Measurements from ENCODE around the gene ANKRD6. TPM values are rescaled to one million over a fixed set of nuclear protein-coding genes. Genes with fewer than 3 reads are reported as not detected.
A peak's percentile ranks its signal among the peaks of the same experiment; 100 is the strongest.

The ANKRD6 gene
- total RNA-seq (1 to 10 TPM; 3.0 to 3.4 TPM), polyA plus RNA-seq (2.8 TPM)

DNA sequence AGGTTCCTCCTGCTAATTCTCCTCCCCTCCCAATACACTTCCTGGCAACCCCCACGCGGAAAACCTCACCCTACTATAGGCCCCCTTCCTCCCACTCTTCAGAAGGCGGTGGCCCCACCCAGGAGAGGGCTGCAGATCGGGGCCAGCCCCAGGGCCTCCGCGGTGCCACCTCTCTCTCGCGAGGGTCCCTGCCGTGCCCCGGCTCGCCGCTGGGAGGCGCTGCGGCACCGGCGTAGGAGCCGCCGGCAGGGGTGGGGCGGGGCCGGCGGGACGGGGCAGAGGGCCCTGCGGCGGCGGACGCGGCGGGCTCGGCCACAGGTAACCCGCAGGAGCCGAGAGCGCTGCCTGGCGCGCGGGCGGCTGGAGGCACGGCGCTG lies at the start of gene ANKRD6:
TSS of gene ANKRD6 (plus strand) at position 278 of the 377 bp plus-strand sequence. CDS start 133,825 bp downstream, outside the sequence.
- Mint-ChIP-seq H3K36me3 (peaks cover 0 to 3% (median 0%) of the 10 kb centered on the region in 3 donors), H3K9me3 (no peaks in the 10 kb centered on the region), H3K27ac (peak within 1 kb of the TSS in 7 of 8 donors; percentile 67 to 92 (median 83)), H3K4me3 (peak within 1 kb of the TSS; percentile 85 to 95 (median 89)), H3K27me3 (peaks cover 3 to 4% of the 10 kb centered on the region in 2 donors), H3K4me1 (peaks cover 24 to 39% (median 24%) of the 10 kb centered on the region in 3 donors)
- Histone ChIP-seq H3K4me1 (ENCODE audit: insufficient read depth, low read length) (peaks cover 6% of the 10 kb centered on the region), H3K36me3 (ENCODE audit: insufficient read depth, low read length) (no peaks in the 10 kb centered on the region), H3K9me3 (ENCODE audit: low read length) (no peaks in the 10 kb centered on the region), H3K27ac (ENCODE audit: low read depth, low read length) (peak within 1 kb of the TSS; percentile 24), H3K4me3 (ENCODE audit: low read length) (peak within 1 kb of the TSS; percentile 62), H3K27me3 (ENCODE audit: insufficient read depth, low read length, poor library complexity, severe bottlenecking) (no peaks in the 10 kb centered on the region)
- DNase-seq, result peak; percentile 78 to 83 (median 78)
- CTCF ChIA-PET, result interaction anchor here (0.6 to 3.6 kb wide), 26 partner anchors 9 to 229 kb away, joined by 3 to 70 read pairs (median 4); partner anchors contain the start of genes LYRM2 and RRAGD
- POLR2A ChIA-PET, result interaction anchor here (1.1 kb wide), 1 partner anchor 42 kb away, joined by 3 read pairs; no protein-coding TSS in a partner anchor

DNA sequence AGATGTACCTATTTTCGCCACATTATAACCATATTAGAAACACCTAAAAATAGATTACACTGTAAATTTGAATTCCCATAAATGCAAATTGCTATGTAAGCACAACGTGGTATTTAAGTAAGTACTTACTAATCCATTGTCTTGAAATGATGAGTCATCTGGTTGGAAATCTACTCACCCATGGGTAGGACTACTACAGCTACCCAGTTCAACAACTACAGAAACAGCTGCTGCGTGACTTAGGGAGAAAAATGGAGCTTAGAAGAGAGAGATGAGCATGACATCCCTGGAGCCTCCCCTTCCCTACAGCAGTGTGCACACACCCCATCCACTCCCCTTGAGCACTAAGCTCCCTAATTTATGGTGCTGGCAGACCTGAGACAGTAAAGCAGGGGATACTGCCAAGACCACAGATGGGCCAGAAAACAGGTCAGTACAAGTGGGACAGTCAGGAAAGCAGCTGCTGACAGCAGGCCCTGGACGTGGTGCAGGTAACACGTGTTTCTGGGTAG lies 47.7 kb upstream of the ANKRD6 start:
- CTCF ChIA-PET, result interaction anchor here (1.5 kb wide), 1 partner anchor 13 kb away, joined by 4 read pairs; no protein-coding TSS in a partner anchor
- POLR2A ChIA-PET, result no interaction called here
- no peak overlapping the region for H3K27ac ChIP-seq (ENCODE audit: low read depth, low read length)
- H3K27me3 ChIP-seq (ENCODE audit: insufficient read depth, low read length, poor library complexity, severe bottlenecking), result no peaks in the 10 kb centered on the region
- Mint-ChIP-seq H3K36me3 (no peaks in the 10 kb centered on the region), H3K27ac (no peak overlapping the region), H3K4me3 (no peak overlapping the region), H3K9me3 (no peaks in the 10 kb centered on the region), H3K4me1 (no peaks in the 10 kb centered on the region), H3K27me3 (peaks cover 3 to 10% of the 10 kb centered on the region in 2 donors)
- H3K4me1 ChIP-seq (ENCODE audit: insufficient read depth, low read length), result no peaks in the 10 kb centered on the region
- H3K4me3 ChIP-seq (ENCODE audit: low read length), result no peak overlapping the region
- no peaks in the 10 kb centered on the region for H3K9me3 ChIP-seq (ENCODE audit: low read length)
- no peaks in the 10 kb centered on the region for H3K36me3 ChIP-seq (ENCODE audit: insufficient read depth, low read length)
- no peak for DNase-seq

- DNase-seq, result no peak
- no peak overlapping the region for H3K27ac ChIP-seq (ENCODE audit: low read depth, low read length)
- H3K4me3 ChIP-seq (ENCODE audit: low read length), result no peak overlapping the region
- POLR2A ChIA-PET, result no interaction called here
- no peaks in the 10 kb centered on the region for H3K27me3 ChIP-seq (ENCODE audit: insufficient read depth, low read length, poor library complexity, severe bottlenecking)
- peaks cover 0 to 2% (median 0%) of the 10 kb centered on the region in 5 donors for H3K9me3 Mint-ChIP-seq
- H3K9me3 ChIP-seq (ENCODE audit: low read length), result no peaks in the 10 kb centered on the region
- H3K27ac Mint-ChIP-seq, result no peak overlapping the region
- peaks cover 0 to 2% (median 0%) of the 10 kb centered on the region in 3 donors for H3K36me3 Mint-ChIP-seq
- no peak overlapping the region for H3K4me3 Mint-ChIP-seq
- CTCF ChIA-PET, result interaction anchor here (1.5 kb wide), 1 partner anchor 14 kb away, joined by 4 read pairs; no protein-coding TSS in a partner anchor
- peaks cover 3 to 11% of the 10 kb centered on the region in 2 donors for H3K27me3 Mint-ChIP-seq
- H3K4me1 Mint-ChIP-seq, result no peaks in the 10 kb centered on the region
- no peaks in the 10 kb centered on the region for H3K4me1 ChIP-seq (ENCODE audit: insufficient read depth, low read length)
- H3K36me3 ChIP-seq (ENCODE audit: insufficient read depth, low read length), result no peaks in the 10 kb centered on the region
Measured at GRCh38 chr6:89385846-89386245, 47.1 kb upstream of the ANKRD6 start.

- Mint-ChIP-seq H3K4me3 (no peak overlapping the region), H3K27me3 (peaks cover 3 to 11% of the 10 kb centered on the region in 2 donors), H3K4me1 (no peaks in the 10 kb centered on the region), H3K9me3 (peaks cover 0 to 2% (median 0%) of the 10 kb centered on the region in 5 donors), H3K27ac (no peak overlapping the region), H3K36me3 (peaks cover 0 to 4% (median 0%) of the 10 kb centered on the region in 3 donors)
- H3K9me3 ChIP-seq (ENCODE audit: low read length), result no peaks in the 10 kb centered on the region
- no peaks in the 10 kb centered on the region for H3K36me3 ChIP-seq (ENCODE audit: insufficient read depth, low read length)
- no peak overlapping the region for H3K27ac ChIP-seq (ENCODE audit: low read depth, low read length)
- no peak overlapping the region for H3K4me3 ChIP-seq (ENCODE audit: low read length)
- H3K4me1 ChIP-seq (ENCODE audit: insufficient read depth, low read length), result no peaks in the 10 kb centered on the region
- DNase-seq, result no peak
- ChIA-PET CTCF (no interaction called here), POLR2A (no interaction called here)
- no peaks in the 10 kb centered on the region for H3K27me3 ChIP-seq (ENCODE audit: insufficient read depth, low read length, poor library complexity, severe bottlenecking)
Measured at GRCh38 chr6:89386917-89387491, 45.9 kb upstream of the ANKRD6 start.

- Histone ChIP-seq H3K36me3 (ENCODE audit: insufficient read depth, low read length) (no peaks in the 10 kb centered on the region), H3K27me3 (ENCODE audit: insufficient read depth, low read length, poor library complexity, severe bottlenecking) (no peaks in the 10 kb centered on the region), H3K4me3 (ENCODE audit: low read length) (no peak overlapping the region), H3K27ac (ENCODE audit: low read depth, low read length) (no peak overlapping the region), H3K4me1 (ENCODE audit: insufficient read depth, low read length) (no peaks in the 10 kb centered on the region), H3K9me3 (ENCODE audit: low read length) (no peaks in the 10 kb centered on the region)
- ChIA-PET POLR2A (interaction anchor here (1.0 kb wide), 1 partner anchor 8 kb away, joined by 3 read pairs; no protein-coding TSS in a partner anchor), CTCF (interaction anchor here (0.9 kb wide), 1 partner anchor 16 kb away, joined by 3 read pairs; no protein-coding TSS in a partner anchor)
- no peak for DNase-seq
- Mint-ChIP-seq H3K36me3 (peaks cover 0 to 4% (median 0%) of the 10 kb centered on the region in 3 donors), H3K4me3 (no peak overlapping the region), H3K27ac (peak overlapping the region in 1 of 8 donors; percentile 64), H3K4me1 (no peaks in the 10 kb centered on the region), H3K27me3 (peaks cover 3 to 11% of the 10 kb centered on the region in 2 donors), H3K9me3 (peaks cover 0 to 2% (median 0%) of the 10 kb centered on the region in 5 donors)
Measured at GRCh38 chr6:89387516-89388201, 45.3 kb upstream of the ANKRD6 start.

GRCh38 chr6:89388846-89389245 lies 44.1 kb upstream of the ANKRD6 start:
- H3K9me3 ChIP-seq (ENCODE audit: low read length), result no peaks in the 10 kb centered on the region
- ChIA-PET POLR2A (interaction anchor here (0.6 kb wide), 1 partner anchor 24 kb away, joined by 3 read pairs; no protein-coding TSS in a partner anchor), CTCF (interaction anchor here (0.8 to 0.9 kb wide), 2 partner anchors 17 kb away, joined by 3 read pairs; no protein-coding TSS in a partner anchor)
- Mint-ChIP-seq H3K9me3 (peaks cover 0 to 7% (median 4%) of the 10 kb centered on the region in 5 donors), H3K36me3 (peaks cover 0 to 13% (median 6%) of the 10 kb centered on the region in 3 donors), H3K4me1 (no peaks in the 10 kb centered on the region), H3K27me3 (peaks cover 4 to 8% of the 10 kb centered on the region in 2 donors), H3K27ac (no peak overlapping the region), H3K4me3 (no peak overlapping the region)
- no peak overlapping the region for H3K4me3 ChIP-seq (ENCODE audit: low read length)
- H3K27ac ChIP-seq (ENCODE audit: low read depth, low read length), result no peak overlapping the region
- H3K27me3 ChIP-seq (ENCODE audit: insufficient read depth, low read length, poor library complexity, severe bottlenecking), result no peaks in the 10 kb centered on the region
- H3K4me1 ChIP-seq (ENCODE audit: insufficient read depth, low read length), result no peaks in the 10 kb centered on the region
- DNase-seq, result no peak
- H3K36me3 ChIP-seq (ENCODE audit: insufficient read depth, low read length), result no peaks in the 10 kb centered on the region

GRCh38 chr6:89392823-89393222 lies 40.1 kb upstream of the ANKRD6 start:
- ChIA-PET CTCF (no interaction called here), POLR2A (no interaction called here)
- Mint-ChIP-seq H3K27me3 (peaks cover 5 to 8% of the 10 kb centered on the region in 2 donors), H3K4me1 (no peaks in the 10 kb centered on the region), H3K9me3 (peaks cover 0 to 8% (median 4%) of the 10 kb centered on the region in 5 donors), H3K27ac (no peak overlapping the region), H3K4me3 (no peak overlapping the region), H3K36me3 (peaks cover 0 to 14% (median 6%) of the 10 kb centered on the region in 3 donors)
- no peaks in the 10 kb centered on the region for H3K27me3 ChIP-seq (ENCODE audit: insufficient read depth, low read length, poor library complexity, severe bottlenecking)
- no peaks in the 10 kb centered on the region for H3K4me1 ChIP-seq (ENCODE audit: insufficient read depth, low read length)
- H3K9me3 ChIP-seq (ENCODE audit: low read length), result no peaks in the 10 kb centered on the region
- DNase-seq, result no peak
- no peak overlapping the region for H3K4me3 ChIP-seq (ENCODE audit: low read length)
- no peaks in the 10 kb centered on the region for H3K36me3 ChIP-seq (ENCODE audit: insufficient read depth, low read length)
- no peak overlapping the region for H3K27ac ChIP-seq (ENCODE audit: low read depth, low read length)

GRCh38 chr6:89393659-89394058 lies 39.3 kb upstream of the ANKRD6 start:
- Mint-ChIP-seq H3K9me3 (peaks cover 0 to 8% (median 4%) of the 10 kb centered on the region in 5 donors), H3K4me3 (no peak overlapping the region), H3K27me3 (peaks cover 5 to 7% of the 10 kb centered on the region in 2 donors), H3K27ac (no peak overlapping the region), H3K4me1 (no peaks in the 10 kb centered on the region), H3K36me3 (peaks cover 0 to 14% (median 6%) of the 10 kb centered on the region in 3 donors)
- Histone ChIP-seq H3K36me3 (ENCODE audit: insufficient read depth, low read length) (no peaks in the 10 kb centered on the region), H3K27ac (ENCODE audit: low read depth, low read length) (no peak overlapping the region), H3K4me3 (ENCODE audit: low read length) (no peak overlapping the region), H3K9me3 (ENCODE audit: low read length) (no peaks in the 10 kb centered on the region), H3K27me3 (ENCODE audit: insufficient read depth, low read length, poor library complexity, severe bottlenecking) (no peaks in the 10 kb centered on the region), H3K4me1 (ENCODE audit: insufficient read depth, low read length) (no peaks in the 10 kb centered on the region)
- ChIA-PET CTCF (no interaction called here), POLR2A (no interaction called here)
- no peak for DNase-seq

All from CD8-positive, alpha-beta memory T cell (primary cell).